Adrenal gland (tissue), 5 donors: ENCODE measurements around the gene IL1RAP.
A peak's percentile ranks its signal among the peaks of the same experiment; 100 is the strongest.

Source experiments
- POLR2A ChIP-seq, 2 donors: fragments of 450-650 bp; IDR thresholded peaks; one replicate each; pipeline ENCODE4 v1.6.1; 2017; ENCODE audit warnings: antibody characterized with exemption in 2 of 2, mild to moderate bottlenecking in 2 of 2, moderate library complexity in 1 of 2
- TF ChIP-seq, protein P1 (sequence below), 6 experiments: fragments of 450-650 bp in 4 of 6; fragments of 200-600 bp in 2 of 6; sonication (generic) in 1 of 6; IDR thresholded peaks; 1 replicate in 5 of 6; 2 replicates in 1 of 6; pipeline versions ENCODE4 v1.5.1 to v1.8.0; 2016 to 2021; ENCODE audit warnings: antibody characterized with exemption in 6 of 6, mild to moderate bottlenecking in 2 of 6, moderate library complexity in 1 of 6
- donor health status: DM: no; HTN: no; CAD: no.

DNA sequence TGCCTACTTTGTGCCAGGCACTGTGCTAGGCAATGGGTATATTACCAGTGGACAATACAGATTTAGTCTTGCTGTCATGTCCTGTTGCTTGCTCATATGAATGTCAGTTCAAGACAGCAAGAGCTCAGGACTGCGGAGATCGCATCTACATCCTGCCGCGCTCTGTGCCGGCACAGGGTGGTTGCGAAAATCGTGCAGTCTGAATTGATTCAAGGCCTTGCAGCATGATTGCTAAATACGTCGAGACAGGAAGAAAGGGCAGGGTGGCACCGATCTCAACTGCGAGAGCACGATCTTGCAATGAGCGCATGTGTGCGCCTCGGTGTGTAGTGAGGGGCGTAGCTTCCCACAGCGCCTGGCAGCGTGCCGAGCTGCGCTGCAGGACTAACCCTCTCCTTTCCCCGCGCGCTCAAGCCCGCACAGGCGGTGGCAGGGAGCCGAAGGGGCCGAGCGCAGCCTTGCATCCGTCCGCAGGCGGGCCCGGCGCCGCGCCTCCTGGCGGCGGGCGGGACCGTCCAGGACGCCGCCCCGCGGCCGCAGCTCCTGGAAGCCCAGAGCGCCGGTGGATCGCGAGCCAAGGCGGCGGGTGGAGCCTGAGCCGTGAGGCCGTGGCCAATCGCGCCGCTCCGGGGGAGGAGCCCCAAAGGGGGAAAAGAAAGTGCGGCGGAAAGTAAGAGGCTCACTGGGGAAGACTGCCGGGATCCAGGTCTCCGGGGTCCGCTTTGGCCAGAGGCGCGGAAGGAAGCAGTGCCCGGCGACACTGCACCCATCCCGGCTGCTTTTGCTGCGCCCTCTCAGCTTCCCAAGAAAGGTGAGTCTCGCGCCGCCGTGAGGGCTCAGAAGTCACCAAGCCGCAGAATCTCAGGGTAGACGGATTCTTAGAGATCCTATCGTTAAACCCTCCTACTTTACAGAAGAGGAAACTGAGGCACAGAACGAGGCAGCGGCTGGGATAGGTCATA lies at the start of gene IL1RAP:
- TF ChIP-seq, protein P1, sequence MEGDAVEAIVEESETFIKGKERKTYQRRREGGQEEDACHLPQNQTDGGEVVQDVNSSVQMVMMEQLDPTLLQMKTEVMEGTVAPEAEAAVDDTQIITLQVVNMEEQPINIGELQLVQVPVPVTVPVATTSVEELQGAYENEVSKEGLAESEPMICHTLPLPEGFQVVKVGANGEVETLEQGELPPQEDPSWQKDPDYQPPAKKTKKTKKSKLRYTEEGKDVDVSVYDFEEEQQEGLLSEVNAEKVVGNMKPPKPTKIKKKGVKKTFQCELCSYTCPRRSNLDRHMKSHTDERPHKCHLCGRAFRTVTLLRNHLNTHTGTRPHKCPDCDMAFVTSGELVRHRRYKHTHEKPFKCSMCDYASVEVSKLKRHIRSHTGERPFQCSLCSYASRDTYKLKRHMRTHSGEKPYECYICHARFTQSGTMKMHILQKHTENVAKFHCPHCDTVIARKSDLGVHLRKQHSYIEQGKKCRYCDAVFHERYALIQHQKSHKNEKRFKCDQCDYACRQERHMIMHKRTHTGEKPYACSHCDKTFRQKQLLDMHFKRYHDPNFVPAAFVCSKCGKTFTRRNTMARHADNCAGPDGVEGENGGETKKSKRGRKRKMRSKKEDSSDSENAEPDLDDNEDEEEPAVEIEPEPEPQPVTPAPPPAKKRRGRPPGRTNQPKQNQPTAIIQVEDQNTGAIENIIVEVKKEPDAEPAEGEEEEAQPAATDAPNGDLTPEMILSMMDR (IDR thresholded peaks at IDR 0.05), result peak; percentile 8 to 97 (median 68)
- peak; percentile 77 to 85 for TF ChIP-seq POLR2A (IDR thresholded peaks at IDR 0.05)
